Nephron progenitor cell (in vitro differentiated cells): ENCODE results near the gene GPR61.

Experiments used
- DNase-seq: peaks from one replicate; pipeline ENCODE4 v3.0.0; 2021
- H3K27ac Mint-ChIP-seq: 2 replicates; pipeline ENCODE4 v1.8.0; 2021; ENCODE audit warnings: mild to moderate bottlenecking, moderate library complexity, mixed read lengths
- H3K27me3 Mint-ChIP-seq: 2 replicates; pipeline ENCODE4 v1.8.0; 2021; ENCODE audit warnings: mild to moderate bottlenecking, low read depth, mixed read lengths; ENCODE audit not compliant: poor library complexity
- H3K36me3 Mint-ChIP-seq: 2 replicates; pipeline ENCODE4 v1.8.0; 2021; ENCODE audit warnings: low read depth, mixed read lengths
- H3K4me1 Mint-ChIP-seq: 2 replicates; pipeline ENCODE4 v1.8.0; 2021; ENCODE audit warnings: mixed read lengths
- H3K4me3 Mint-ChIP-seq: 2 replicates; pipeline ENCODE4 v1.8.0; 2021; ENCODE audit warnings: mild to moderate bottlenecking, moderate library complexity, mixed read lengths
- H3K9me3 Mint-ChIP-seq: 2 replicates; pipeline ENCODE4 v1.8.0; 2021; ENCODE audit warnings: mild to moderate bottlenecking, moderate library complexity, mixed read lengths
- CTCF ChIP-seq: fragments of 200-600 bp; sonication (generic); IDR thresholded peaks from 2 replicates; pipeline ENCODE4 v1.5.0; 2021; ENCODE audit warnings: antibody characterized with exemption

GPR61 gene

GRCh38 chr1:109547463-109548320, 8.0 kb downstream of the GPR61 start:
- H3K4me1 Mint-ChIP-seq = peaks cover 41% of the 10 kb centered on the region
- peak; percentile 21 for DNase-seq
- H3K9me3 Mint-ChIP-seq = no peaks in the 10 kb centered on the region
- H3K4me3 Mint-ChIP-seq = peak overlapping the region; percentile 96
- H3K27me3 Mint-ChIP-seq = peaks cover 16% of the 10 kb centered on the region
- peak overlapping the region; percentile 98 for H3K27ac Mint-ChIP-seq
- peaks cover 4% of the 10 kb centered on the region for H3K36me3 Mint-ChIP-seq
- TF ChIP-seq CTCF = no peak

GRCh38 chr1:109548321-109549267, 8.9 kb downstream of the GPR61 start, which contains the start of gene GNAI3:
GNAI3 (plus strand) TSS chr1:109548615; CDS start chr1:109548721, 106 bp downstream.
- Mint-ChIP-seq H3K4me1 (peaks cover 41% of the 10 kb centered on the region), H3K4me3 (peak within 1 kb of the TSS; percentile 96), H3K27me3 (peaks cover 8% of the 10 kb centered on the region), H3K9me3 (no peaks in the 10 kb centered on the region), H3K36me3 (peaks cover 7% of the 10 kb centered on the region), H3K27ac (peak within 1 kb of the TSS; percentile 98)
- TF ChIP-seq CTCF = no peak
- DNase-seq = peak; percentile 88

- peaks cover 30% of the 10 kb centered on the region for H3K36me3 Mint-ChIP-seq
- H3K4me1 Mint-ChIP-seq = peaks cover 11% of the 10 kb centered on the region
- no peak overlapping the region for H3K27ac Mint-ChIP-seq
- no peak for TF ChIP-seq CTCF
- H3K9me3 Mint-ChIP-seq = no peaks in the 10 kb centered on the region
- DNase-seq = no peak
- H3K4me3 Mint-ChIP-seq = no peak overlapping the region
- H3K27me3 Mint-ChIP-seq = no peaks in the 10 kb centered on the region
These were observed 16.9 kb downstream of the GPR61 start for GRCh38 chr1:109556563-109556962.

GRCh38 chr1:109557520-109557919, 17.8 kb downstream of the GPR61 start:
- H3K27me3 Mint-ChIP-seq = no peaks in the 10 kb centered on the region
- TF ChIP-seq CTCF = no peak
- no peak for DNase-seq
- H3K4me1 Mint-ChIP-seq = peaks cover 17% of the 10 kb centered on the region
- no peaks in the 10 kb centered on the region for H3K9me3 Mint-ChIP-seq
- H3K27ac Mint-ChIP-seq = no peak overlapping the region
- no peak overlapping the region for H3K4me3 Mint-ChIP-seq
- H3K36me3 Mint-ChIP-seq = peaks cover 28% of the 10 kb centered on the region

- Mint-ChIP-seq H3K27ac (no peak overlapping the region), H3K27me3 (no peaks in the 10 kb centered on the region), H3K9me3 (no peaks in the 10 kb centered on the region), H3K4me3 (no peak overlapping the region), H3K4me1 (peaks cover 38% of the 10 kb centered on the region), H3K36me3 (peaks cover 11% of the 10 kb centered on the region)
- no peak for DNase-seq
- TF ChIP-seq CTCF = no peak
These were observed 20.3 kb downstream of the GPR61 start for GRCh38 chr1:109559995-109560394.
